Measurements from ENCODE around the gene MSRB3.

- TF ChIP-seq FOXP2 (optimal IDR thresholded peaks at IDR 0.05; ENCODE audit: borderline replicate concordance, extremely low read depth, extremely low read length, insufficient read depth) (no peak), POLR2AphosphoS5 (IDR thresholded peaks at IDR 0.05; ENCODE audit: low read depth, low read length) (no peak), TAF1 (IDR thresholded peaks at IDR 0.05; ENCODE audit: borderline replicate concordance, insufficient read depth, low read length) (no peak), REST (IDR thresholded peaks at IDR 0.05; ENCODE audit: insufficient read depth in 1 of 2, low read depth in 2 of 2, low read length in 2 of 2) (no peak), SIN3A (IDR thresholded peaks at IDR 0.05; ENCODE audit: borderline replicate concordance, insufficient read depth, low read length) (no peak)
Measured at GRCh38 chr12:65362234-65363031, 84.0 kb downstream of the MSRB3 start.
